Retinal pigment epithelial cell (primary cell): ENCODE results near the gene GMCL1.

Source experiments
- DNase-seq: peaks from one replicate; pipeline ENCODE4 v3.0.0-alpha.2; 2010; ENCODE audit warnings: low read depth
- H3K4me3 ChIP-seq: 2 replicates; pipeline ENCODE4 v1.5.1; 2011; ENCODE audit warnings: mild to moderate bottlenecking, low read length, control low read depth, moderate library complexity
- TF ChIP-seq, protein P1 (sequence below): conservative IDR thresholded peaks from 2 replicates; pipeline ENCODE4 v1.5.1; 2011; ENCODE audit warnings: low read depth, low read length, control low read depth, inconsistent platforms

Gene GMCL1

DNA sequence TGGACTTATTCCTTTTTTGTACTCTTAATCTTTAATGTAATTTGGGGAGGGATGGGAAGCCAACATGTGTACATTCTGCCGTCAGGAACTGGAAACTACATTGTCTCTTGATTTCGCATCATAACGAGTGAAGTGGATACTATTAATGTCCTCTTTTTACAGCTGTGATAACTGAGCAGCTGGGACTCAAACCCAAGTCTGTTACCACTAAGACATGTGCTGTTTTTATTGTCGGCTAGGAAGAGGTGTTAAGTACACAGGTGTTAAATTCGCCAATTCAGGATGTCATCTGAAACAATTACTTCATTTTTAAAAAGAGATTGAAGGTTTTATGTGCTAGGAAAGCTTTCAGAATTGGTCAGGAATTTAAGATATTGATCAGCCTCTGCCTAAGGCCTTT lies 6.9 kb downstream of the GMCL1 start:
- no peak for DNase-seq
- H3K4me3 ChIP-seq = no peak overlapping the region
- TF ChIP-seq, protein P1, sequence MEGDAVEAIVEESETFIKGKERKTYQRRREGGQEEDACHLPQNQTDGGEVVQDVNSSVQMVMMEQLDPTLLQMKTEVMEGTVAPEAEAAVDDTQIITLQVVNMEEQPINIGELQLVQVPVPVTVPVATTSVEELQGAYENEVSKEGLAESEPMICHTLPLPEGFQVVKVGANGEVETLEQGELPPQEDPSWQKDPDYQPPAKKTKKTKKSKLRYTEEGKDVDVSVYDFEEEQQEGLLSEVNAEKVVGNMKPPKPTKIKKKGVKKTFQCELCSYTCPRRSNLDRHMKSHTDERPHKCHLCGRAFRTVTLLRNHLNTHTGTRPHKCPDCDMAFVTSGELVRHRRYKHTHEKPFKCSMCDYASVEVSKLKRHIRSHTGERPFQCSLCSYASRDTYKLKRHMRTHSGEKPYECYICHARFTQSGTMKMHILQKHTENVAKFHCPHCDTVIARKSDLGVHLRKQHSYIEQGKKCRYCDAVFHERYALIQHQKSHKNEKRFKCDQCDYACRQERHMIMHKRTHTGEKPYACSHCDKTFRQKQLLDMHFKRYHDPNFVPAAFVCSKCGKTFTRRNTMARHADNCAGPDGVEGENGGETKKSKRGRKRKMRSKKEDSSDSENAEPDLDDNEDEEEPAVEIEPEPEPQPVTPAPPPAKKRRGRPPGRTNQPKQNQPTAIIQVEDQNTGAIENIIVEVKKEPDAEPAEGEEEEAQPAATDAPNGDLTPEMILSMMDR = no peak

DNA sequence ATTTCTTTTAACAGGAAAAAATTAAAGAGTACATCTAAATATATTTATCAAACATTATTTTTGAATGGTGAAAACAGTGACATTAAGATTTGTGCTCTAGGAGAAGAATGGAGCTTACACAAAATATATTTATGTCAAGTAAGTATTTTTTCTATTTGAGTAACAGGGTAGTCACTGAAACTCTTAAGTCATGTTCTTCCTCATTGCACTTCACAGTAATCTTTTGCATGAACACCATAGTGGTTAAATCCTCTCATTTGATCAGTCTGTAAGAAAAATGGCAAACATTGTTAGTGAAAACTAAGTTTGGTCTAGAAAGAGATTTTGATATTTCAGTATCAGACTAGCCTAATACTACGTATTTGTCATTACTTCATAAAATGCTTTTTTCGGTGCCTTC lies 8.1 kb downstream of the GMCL1 start:
- TF ChIP-seq, protein P1 = no peak
- no peak for DNase-seq
- no peak overlapping the region for H3K4me3 ChIP-seq

DNA sequence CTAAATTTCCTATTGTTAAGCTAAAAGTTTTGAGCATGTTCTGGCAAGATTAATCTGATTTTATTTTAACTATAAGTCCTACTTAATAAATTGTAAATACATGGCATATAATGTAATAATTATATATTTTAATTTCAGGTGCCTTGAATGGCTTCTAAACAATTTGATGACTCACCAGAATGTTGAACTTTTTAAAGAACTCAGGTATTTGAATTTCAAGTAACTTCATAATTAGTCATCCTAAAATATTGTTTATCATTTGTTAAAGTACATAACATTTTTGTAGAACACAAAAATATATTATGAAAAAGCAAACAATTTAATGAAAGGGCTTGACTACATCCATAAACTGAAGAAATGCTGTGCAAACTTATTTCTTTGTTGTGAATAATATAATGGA lies 14.5 kb downstream of the GMCL1 start:
- no peak overlapping the region for H3K4me3 ChIP-seq
- TF ChIP-seq, protein P1 = no peak
- DNase-seq = no peak

DNA sequence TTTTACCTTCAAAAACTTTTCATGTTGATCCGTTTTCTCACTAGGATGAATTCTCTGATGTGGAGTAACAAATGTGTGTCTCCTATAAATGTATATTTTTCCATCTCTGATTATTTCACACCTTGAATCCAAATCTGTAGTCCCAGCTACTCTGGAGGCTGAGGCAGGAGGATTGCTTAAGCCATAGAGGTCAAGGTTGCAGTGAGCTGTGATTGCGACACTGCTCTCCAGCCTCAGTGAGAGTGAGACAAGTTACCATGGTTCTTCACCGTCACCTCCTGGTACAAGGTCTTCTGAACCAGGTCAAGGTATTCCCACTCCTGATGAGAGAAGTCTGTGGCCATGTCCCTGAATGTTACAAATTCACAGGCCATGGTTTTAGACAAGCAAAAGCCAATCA lies 15.1 kb downstream of the GMCL1 start:
- no peak overlapping the region for H3K4me3 ChIP-seq
- TF ChIP-seq, protein P1 = no peak
- no peak for DNase-seq

DNA sequence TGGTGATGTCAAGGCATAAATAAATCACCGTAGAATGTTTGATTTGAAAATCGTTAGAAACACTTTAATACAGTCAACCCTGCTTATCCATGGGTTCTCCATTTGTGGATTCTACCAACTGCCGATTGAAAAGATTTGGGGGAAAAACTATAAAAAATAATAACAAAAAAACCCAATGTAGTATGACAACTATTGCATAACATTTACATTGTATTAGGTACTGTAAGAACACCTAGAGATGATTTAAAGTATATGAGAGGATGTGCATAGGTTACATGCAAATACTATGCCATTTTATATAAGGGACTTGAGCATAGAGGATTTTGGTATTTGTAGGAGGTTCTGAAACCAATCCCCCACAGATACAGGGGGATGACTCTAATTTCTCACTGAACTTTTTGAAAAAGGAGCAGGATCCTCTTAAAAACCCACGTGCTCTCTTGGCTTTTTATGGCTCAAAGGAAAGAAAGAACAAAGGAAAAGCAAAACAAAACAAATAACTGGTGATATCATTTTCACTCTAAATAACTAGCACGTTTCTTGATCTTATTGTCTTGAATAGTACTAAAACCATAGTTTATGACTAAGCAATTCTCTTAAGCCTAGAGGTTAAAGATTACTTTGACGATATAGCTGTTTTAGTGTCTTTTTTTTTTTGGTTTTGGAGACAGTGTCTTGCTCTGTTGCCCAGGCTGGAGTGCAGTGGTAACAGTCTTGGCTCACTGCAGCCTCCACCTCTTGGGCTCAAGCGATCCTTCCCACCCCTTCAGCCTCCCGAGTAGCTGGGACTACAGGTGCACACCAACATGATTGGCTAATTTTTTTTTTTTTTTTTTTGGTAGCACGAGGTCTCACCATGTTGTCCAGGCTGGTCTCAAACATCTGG lies 17.0 kb downstream of the GMCL1 start:
- H3K4me3 ChIP-seq = no peak overlapping the region
- DNase-seq = no peak
- TF ChIP-seq, protein P1 = no peak

DNA sequence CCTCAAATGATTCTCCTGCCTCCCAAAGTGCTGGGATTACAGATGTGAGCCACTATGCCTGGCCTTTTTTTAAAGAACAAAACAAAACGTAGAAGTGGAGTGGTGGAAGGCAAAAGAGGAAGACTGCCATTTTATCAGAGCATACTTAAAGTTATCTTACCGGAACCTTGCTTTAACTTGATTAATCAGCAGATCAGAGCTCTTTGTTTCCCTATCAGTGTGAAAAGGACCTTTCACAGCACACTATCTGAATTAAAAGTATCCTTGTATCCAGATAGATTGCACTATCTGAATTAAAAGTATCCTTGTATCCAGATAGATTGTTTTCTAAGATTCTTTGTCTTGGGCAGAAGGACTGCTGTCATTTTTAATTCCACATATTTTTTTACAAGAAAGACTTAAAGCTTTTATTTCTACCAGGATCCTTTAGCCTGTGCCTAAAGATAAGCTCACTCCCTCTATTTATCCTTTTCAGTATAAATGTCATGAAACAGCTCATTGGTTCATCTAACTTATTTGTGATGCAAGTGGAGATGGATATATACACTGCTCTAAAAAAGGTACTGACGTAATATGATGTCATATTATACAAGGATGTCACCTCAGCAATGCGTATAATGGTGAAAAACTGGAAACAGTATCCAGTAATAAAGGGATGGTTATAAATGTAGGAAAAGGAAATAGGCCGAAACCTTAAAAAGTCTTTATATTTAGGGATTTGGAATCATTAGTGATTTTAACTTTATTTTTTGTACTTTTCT lies 17.8 kb downstream of the GMCL1 start:
- no peak for DNase-seq
- TF ChIP-seq, protein P1 = no peak
- no peak overlapping the region for H3K4me3 ChIP-seq
